ENCODE results near the gene NRM.

The NRM gene

DNA sequence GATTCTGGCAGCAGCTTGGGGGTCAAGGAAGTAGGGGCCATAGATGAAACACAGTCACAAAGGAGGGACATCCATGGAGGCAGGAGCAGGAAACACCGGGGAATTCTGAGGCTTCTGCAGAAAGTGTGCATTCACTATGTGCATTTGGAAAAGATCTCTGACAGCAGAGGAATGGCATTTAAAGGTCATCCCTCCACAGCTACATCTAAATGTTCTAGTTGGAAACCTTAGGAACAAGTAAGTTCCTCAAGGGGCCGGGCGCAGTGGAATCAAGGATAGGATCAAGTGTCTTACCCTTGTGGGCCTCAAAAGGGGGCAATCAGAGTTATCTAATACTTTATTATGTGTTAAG is 35.1 kb downstream of the NRM start:
- Histone ChIP-seq H3K27me3 (no peaks in the 10 kb centered on the region), H3K36me3 (peaks cover 100% of the 10 kb centered on the region), H3K9ac (no peak overlapping the region), H3K4me1 (no peaks in the 10 kb centered on the region), H3K4me3 (no peak overlapping the region), H4K20me1 (peaks cover 5% of the 10 kb centered on the region; the same call in 1 of the 2 replicates), H3K27ac (no peak overlapping the region), H3K4me2 (no peak overlapping the region), H3K9me3 (no peaks in the 10 kb centered on the region)
- no peak for TF ChIP-seq Cebpa-rat (IDR thresholded peaks at IDR 0.05)

DNA sequence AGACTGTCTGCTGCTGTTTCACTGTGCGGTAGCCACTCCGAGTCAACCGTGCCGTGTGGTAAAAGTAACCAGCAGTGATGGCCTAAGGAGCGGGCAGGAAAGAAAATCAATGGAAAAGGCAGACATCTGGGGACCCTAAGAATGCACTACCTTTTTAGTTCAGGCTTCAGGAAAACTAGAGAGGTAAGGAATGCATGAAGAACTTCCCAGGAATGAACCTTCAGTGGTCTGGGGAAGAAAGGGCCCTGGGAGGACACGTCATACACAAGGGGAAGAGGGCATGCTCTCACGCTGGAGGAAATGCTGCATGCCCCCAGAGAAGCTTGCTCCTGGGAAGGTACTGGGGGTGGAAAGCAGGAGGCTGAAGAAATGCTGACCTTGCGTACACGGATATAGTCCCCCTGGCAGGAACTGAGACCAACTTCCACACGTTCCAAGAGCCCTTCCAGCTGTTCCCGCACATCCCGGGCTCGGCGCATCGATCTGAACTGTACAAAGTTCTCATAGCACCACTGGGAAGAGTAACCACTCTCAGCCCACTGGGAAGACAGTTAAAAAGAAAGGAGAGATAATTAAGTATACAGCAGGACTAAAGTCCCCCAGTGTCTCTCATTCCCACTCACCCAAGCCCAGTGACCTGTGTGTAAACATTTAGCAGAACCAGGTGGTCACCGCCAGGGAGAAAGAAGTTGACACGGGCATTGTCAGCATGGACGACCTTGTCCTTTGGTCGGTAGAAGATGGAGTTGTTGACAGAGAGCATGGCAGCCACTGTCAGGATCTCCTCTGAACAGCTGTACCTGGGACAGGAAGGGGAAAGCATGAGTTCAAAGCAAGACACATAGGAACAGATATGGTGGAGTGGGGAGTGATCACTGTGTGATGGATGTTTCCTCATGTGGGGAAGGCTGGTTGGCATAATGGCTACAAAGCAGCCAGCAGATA is 35.7 kb downstream of the NRM start:
- no peak overlapping the region for H3K27ac ChIP-seq

DNA sequence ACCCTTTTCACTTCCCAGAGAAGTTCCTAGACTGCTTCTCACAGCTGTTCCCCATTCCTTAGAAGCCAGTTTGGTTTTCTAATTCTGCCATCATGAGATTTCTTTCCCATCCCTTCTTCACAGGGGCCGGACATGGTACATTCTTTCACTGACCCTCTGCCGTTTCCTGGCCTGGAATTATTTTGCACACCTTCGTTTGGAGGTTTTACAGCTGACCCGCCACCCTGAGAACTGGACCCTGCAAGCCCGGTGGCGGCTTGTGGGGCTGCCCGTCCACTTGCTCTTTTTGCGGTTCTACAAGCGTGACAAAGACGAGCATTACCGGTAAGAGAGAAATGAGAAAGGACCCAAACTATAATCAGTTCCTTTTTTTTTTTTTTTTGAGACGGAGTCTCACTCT is 39.6 kb downstream of the NRM start:
- no peak overlapping the region for H3K4me3 ChIP-seq

More for the DNA sequence above, 35.7 kb downstream of the NRM start:
- no peaks in the 10 kb centered on the region for H3K9me3 ChIP-seq
- H3K4me1 ChIP-seq = no peaks in the 10 kb centered on the region
- H4K20me1 ChIP-seq = peaks cover 5% of the 10 kb centered on the region; the same call in 1 of the 2 replicates
- H3K4me3 ChIP-seq = no peak overlapping the region
- no peak for TF ChIP-seq Cebpa-rat (IDR thresholded peaks at IDR 0.05)
- H3K9ac ChIP-seq = no peak overlapping the region
- H3K27me3 ChIP-seq = no peaks in the 10 kb centered on the region
- H3K36me3 ChIP-seq = peaks cover 99% of the 10 kb centered on the region
- no peak overlapping the region for H3K4me2 ChIP-seq

DNA sequence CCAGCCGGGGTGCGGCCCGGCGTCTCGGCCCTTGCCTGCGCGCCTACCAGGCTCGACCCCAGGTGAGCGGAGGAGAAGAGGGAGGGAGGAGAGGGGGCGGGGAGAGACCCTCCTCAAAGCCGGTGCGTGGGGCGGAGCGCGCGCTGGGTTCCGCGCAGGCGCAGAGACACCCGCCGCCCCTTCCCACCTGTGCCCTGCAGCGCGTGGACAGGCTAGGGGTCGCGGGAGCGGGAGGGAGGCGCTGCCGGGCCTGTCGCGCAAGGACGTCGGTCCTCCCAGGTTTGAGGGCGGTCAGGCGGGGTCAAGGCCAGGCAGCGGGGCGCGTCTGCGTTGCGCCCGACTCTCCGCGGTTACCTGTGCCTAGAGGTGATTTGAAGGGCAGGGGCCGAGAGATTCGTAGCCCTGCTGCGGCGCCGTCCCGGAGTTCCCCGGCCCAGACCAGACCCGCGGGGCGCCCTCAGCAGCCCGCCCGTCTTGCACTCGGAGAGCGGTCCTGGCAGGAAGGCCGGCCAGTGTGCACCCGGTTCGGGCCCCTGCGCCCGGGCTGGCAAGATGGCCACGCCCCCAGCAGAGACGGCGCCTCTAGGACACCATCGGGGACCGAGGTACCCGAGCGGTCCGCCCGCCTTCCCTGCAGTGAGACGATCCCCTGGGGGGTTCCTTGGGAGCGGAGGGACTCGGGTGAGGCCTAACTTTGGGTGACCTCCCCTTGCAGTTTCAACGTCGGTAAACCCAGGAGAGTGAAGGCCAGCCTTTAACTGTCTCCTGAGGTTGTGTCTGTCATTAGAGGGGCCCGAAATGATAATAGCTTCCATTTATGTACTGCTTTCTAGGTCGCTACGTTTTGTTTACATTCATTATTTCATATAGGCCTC is 43.3 kb downstream of the NRM start:
- H3K4me3 ChIP-seq = peak overlapping the region; percentile 85
- peaks cover 70% of the 10 kb centered on the region for H3K36me3 ChIP-seq

More for the DNA sequence above, 39.6 kb downstream of the NRM start:
- H3K9ac ChIP-seq = no peak overlapping the region; the same call in 1 of the 2 replicates
- TF ChIP-seq Cebpa-rat (IDR thresholded peaks at IDR 0.05) = no peak
- peaks cover 10% of the 10 kb centered on the region for H4K20me1 ChIP-seq
- H3K27ac ChIP-seq = no peak overlapping the region
- H3K9me3 ChIP-seq = no peaks in the 10 kb centered on the region
- H3K4me1 ChIP-seq = peaks cover 12% of the 10 kb centered on the region
- peaks cover 72% of the 10 kb centered on the region for H3K36me3 ChIP-seq
- no peak overlapping the region for H3K4me2 ChIP-seq
- no peaks in the 10 kb centered on the region for H3K27me3 ChIP-seq

DNA sequence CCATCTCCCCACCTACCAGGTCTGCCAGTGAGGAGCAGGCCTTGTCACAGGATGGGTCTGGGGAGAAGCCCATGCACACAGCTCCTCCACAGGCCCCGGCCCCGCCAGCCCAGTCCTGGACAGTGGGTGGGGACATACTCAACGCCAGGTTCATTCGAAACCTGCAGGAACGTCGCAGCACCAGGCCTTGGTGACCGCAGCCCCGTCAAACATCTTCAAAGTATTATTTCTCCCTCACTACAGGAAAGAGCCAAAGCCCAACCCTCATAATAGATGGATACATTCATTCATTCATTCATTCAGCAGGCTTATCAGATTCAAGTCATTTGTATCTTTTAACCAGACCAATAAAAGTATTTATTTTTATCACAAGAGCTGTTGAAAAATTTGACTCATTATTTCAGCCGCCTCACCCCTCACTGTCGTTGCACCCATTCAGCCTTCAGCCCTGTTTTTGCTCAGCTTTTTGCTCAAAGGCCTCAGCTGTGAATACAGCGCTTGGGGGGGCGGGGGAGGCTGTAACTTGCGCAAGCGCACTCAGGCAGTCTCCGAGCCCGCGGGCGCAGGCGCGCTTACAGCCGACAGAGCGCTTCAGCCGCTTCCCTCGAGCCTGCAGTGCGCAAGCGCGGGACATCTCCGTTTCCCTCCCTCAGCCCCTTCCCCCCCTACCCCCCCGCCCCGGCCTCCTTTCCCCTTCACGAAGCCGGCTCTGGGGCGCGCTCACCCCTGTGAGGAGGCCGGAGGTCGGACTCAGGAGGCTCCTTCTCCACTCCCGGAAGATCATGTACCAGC is 44.1 kb downstream of the NRM start, which contains the start of gene C6orf136:
TSS of gene C6orf136 (plus strand) at position 684 of the 792 bp plus-strand sequence. CDS start at position 783, 99 bp downstream.
- no peaks in the 10 kb centered on the region for H3K27me3 ChIP-seq
- peak within 1 kb of the TSS; percentile 88 for H3K9ac ChIP-seq
- peak within 1 kb of the TSS; percentile 85 for H3K4me3 ChIP-seq
- H4K20me1 ChIP-seq = peaks cover 28% of the 10 kb centered on the region
- H3K4me1 ChIP-seq = peaks cover 14% of the 10 kb centered on the region
- H3K9me3 ChIP-seq = no peaks in the 10 kb centered on the region
- peak within 1 kb of the TSS; percentile 86 for H3K4me2 ChIP-seq
- no peak for TF ChIP-seq Cebpa-rat (IDR thresholded peaks at IDR 0.05)
- H3K36me3 ChIP-seq = peaks cover 70% of the 10 kb centered on the region
- peak within 1 kb of the TSS; percentile 80 for H3K27ac ChIP-seq

More for the DNA sequence above, 43.3 kb downstream of the NRM start:
- H3K4me2 ChIP-seq = peak overlapping the region; percentile 86
- H4K20me1 ChIP-seq = peaks cover 29% of the 10 kb centered on the region
- no peaks in the 10 kb centered on the region for H3K27me3 ChIP-seq
- peak overlapping the region; percentile 88 for H3K9ac ChIP-seq
- H3K27ac ChIP-seq = peak overlapping the region; percentile 80
- no peak for TF ChIP-seq Cebpa-rat (IDR thresholded peaks at IDR 0.05)
- H3K9me3 ChIP-seq = no peaks in the 10 kb centered on the region
- peaks cover 14% of the 10 kb centered on the region for H3K4me1 ChIP-seq

DNA sequence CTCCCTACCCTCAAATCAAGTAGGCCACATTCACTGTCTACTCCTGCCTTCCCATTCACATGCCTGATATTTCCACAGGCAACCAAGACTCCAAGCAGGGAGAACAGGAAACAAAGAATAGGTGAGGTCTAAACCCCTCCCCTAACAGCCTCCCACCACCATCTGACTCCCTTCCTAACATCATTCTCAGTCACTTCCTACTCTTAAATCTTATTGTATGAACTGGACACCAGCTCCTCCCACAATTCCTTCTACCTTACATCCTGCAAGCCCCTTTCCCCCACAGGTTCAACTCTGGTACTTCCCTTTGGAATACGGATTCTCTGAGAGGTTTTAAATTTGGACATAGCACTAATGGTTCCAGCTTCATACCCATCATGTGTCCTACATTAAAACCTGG is 44.8 kb downstream of the NRM start:
- Histone ChIP-seq H3K36me3 (peaks cover 70% of the 10 kb centered on the region), H3K27me3 (no peaks in the 10 kb centered on the region), H3K4me2 (peak overlapping the region; percentile 49), H3K9ac (no peak overlapping the region), H3K27ac (no peak overlapping the region), H3K4me1 (peaks cover 14% of the 10 kb centered on the region), H3K9me3 (no peaks in the 10 kb centered on the region), H4K20me1 (peaks cover 28% of the 10 kb centered on the region), H3K4me3 (no peak overlapping the region)
- TF ChIP-seq Cebpa-rat (IDR thresholded peaks at IDR 0.05) = no peak

DNA sequence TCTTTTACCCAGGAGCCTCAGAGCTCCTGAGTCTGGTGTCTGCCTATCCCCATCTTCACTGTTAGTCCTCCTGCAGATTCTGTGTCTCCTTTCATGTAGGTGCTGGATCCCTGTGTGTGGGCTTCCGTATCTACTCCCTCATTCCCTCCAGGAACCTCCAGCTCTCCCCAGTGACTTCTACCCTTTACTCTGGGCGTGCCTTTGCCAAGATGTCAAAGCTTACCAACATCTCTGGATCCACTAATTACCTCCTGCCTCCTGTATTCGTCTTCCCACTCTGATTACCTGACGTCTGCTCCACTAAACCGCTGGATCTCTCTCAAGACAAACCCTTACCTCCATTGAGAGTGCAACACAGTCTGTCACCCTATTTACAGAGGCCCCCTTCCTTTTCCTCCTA is 46.0 kb downstream of the NRM start:
- no peaks in the 10 kb centered on the region for H3K9me3 ChIP-seq
- peaks cover 28% of the 10 kb centered on the region for H4K20me1 ChIP-seq
- no peak for TF ChIP-seq Cebpa-rat (IDR thresholded peaks at IDR 0.05)
- H3K4me3 ChIP-seq = no peak overlapping the region
- no peak overlapping the region for H3K9ac ChIP-seq
- H3K4me1 ChIP-seq = peaks cover 14% of the 10 kb centered on the region
- no peak overlapping the region for H3K27ac ChIP-seq
- H3K27me3 ChIP-seq = no peaks in the 10 kb centered on the region
- no peak overlapping the region for H3K4me2 ChIP-seq
- H3K36me3 ChIP-seq = peaks cover 71% of the 10 kb centered on the region

DNA sequence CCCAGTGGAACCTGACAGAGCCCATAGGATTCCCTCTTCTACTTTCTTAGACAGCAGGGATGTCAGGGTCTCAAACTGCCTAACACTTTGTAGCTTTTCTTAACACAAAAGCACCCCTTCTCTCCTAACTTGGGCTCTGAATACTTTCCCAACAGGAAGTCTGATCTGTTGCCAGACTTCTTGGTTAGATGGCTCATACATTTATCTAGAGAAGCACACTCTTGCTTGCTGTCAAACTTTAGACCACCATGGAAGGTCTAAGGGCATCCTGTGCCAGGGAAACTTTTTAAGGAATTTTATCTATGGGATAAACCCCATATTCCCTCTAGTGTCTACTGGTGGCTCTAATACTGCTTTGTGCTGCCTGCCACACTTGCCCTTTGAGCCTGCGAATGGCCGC is 47.1 kb downstream of the NRM start:
- H3K36me3 ChIP-seq = peaks cover 76% of the 10 kb centered on the region
- no peak overlapping the region for H3K9ac ChIP-seq
- H3K27ac ChIP-seq = no peak overlapping the region
- H4K20me1 ChIP-seq = peaks cover 28% of the 10 kb centered on the region
- no peaks in the 10 kb centered on the region for H3K27me3 ChIP-seq
- no peak for TF ChIP-seq Cebpa-rat (IDR thresholded peaks at IDR 0.05)
- H3K9me3 ChIP-seq = no peaks in the 10 kb centered on the region
- H3K4me3 ChIP-seq = no peak overlapping the region
- peaks cover 14% of the 10 kb centered on the region for H3K4me1 ChIP-seq
- H3K4me2 ChIP-seq = no peak overlapping the region

DNA sequence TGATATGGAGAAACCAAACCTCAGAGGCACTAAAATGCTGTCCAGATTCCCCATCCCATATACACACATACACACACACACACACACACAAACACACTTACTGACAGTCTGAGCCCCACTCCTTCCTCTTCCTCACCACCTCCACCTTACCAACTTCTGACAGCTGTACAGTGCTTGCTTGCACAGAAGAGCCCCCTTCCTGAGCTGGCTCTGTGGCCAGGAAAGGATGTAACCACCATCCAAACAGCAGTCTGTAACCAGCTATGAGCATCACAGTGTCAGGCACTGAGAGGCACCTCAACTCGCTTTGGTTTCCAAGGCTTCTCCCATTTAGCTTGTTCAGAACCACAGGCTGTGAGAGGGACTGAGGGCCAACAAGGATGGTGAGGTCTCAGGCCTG is 49.7 kb downstream of the NRM start:
- Histone ChIP-seq H3K4me2 (no peak overlapping the region), H3K27ac (no peak overlapping the region), H3K27me3 (no peaks in the 10 kb centered on the region), H3K9me3 (no peaks in the 10 kb centered on the region), H3K4me3 (no peak overlapping the region), H3K36me3 (peaks cover 98% of the 10 kb centered on the region), H3K4me1 (peaks cover 1% of the 10 kb centered on the region), H4K20me1 (peaks cover 21% of the 10 kb centered on the region), H3K9ac (no peak overlapping the region; the same call in 1 of the 2 replicates)
- no peak for TF ChIP-seq Cebpa-rat (IDR thresholded peaks at IDR 0.05)

Measured in BLaER1 (cell line).